Measurements from ENCODE around the gene C1orf115.

- TF ChIP-seq, protein P1, sequence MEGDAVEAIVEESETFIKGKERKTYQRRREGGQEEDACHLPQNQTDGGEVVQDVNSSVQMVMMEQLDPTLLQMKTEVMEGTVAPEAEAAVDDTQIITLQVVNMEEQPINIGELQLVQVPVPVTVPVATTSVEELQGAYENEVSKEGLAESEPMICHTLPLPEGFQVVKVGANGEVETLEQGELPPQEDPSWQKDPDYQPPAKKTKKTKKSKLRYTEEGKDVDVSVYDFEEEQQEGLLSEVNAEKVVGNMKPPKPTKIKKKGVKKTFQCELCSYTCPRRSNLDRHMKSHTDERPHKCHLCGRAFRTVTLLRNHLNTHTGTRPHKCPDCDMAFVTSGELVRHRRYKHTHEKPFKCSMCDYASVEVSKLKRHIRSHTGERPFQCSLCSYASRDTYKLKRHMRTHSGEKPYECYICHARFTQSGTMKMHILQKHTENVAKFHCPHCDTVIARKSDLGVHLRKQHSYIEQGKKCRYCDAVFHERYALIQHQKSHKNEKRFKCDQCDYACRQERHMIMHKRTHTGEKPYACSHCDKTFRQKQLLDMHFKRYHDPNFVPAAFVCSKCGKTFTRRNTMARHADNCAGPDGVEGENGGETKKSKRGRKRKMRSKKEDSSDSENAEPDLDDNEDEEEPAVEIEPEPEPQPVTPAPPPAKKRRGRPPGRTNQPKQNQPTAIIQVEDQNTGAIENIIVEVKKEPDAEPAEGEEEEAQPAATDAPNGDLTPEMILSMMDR (IDR thresholded peaks at IDR 0.05; ENCODE audit: insufficient read depth, low read length), result no peak
- TF ChIP-seq POLR2AphosphoS5 (IDR thresholded peaks at IDR 0.05; ENCODE audit: low read depth) (no peak), SPI1 (IDR thresholded peaks at IDR 0.05; ENCODE audit: borderline replicate concordance, low read depth) (no peak), GABPA (IDR thresholded peaks at IDR 0.05; ENCODE audit: low read depth) (no peak)
- TF ChIP-seq, protein P2, sequence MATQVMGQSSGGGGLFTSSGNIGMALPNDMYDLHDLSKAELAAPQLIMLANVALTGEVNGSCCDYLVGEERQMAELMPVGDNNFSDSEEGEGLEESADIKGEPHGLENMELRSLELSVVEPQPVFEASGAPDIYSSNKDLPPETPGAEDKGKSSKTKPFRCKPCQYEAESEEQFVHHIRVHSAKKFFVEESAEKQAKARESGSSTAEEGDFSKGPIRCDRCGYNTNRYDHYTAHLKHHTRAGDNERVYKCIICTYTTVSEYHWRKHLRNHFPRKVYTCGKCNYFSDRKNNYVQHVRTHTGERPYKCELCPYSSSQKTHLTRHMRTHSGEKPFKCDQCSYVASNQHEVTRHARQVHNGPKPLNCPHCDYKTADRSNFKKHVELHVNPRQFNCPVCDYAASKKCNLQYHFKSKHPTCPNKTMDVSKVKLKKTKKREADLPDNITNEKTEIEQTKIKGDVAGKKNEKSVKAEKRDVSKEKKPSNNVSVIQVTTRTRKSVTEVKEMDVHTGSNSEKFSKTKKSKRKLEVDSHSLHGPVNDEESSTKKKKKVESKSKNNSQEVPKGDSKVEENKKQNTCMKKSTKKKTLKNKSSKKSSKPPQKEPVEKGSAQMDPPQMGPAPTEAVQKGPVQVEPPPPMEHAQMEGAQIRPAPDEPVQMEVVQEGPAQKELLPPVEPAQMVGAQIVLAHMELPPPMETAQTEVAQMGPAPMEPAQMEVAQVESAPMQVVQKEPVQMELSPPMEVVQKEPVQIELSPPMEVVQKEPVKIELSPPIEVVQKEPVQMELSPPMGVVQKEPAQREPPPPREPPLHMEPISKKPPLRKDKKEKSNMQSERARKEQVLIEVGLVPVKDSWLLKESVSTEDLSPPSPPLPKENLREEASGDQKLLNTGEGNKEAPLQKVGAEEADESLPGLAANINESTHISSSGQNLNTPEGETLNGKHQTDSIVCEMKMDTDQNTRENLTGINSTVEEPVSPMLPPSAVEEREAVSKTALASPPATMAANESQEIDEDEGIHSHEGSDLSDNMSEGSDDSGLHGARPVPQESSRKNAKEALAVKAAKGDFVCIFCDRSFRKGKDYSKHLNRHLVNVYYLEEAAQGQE (IDR thresholded peaks at IDR 0.05; ENCODE audit: insufficient replicate concordance, low read depth), result no peak
Measured at GRCh38 chr1:220696863-220697231, 6.7 kb downstream of the C1orf115 start.
